HG03095 (cell line): Measurements from ENCODE around the gene ZDHHC24.

Experiments used
- ATAC-seq: cut with Tn5 transposase; IDR thresholded peaks from one replicate; pipeline ENCODE4 v1.9.1; 2021; ENCODE audit warnings: moderate library complexity; ENCODE audit not compliant: unreplicated experiment

The ZDHHC24 gene

GRCh38 chr11:66567787-66568123 is 21.9 kb upstream of the ZDHHC24 start:
- ATAC-seq, result no peak

- no peak for ATAC-seq
These were observed 20.4 kb upstream of the ZDHHC24 start for GRCh38 chr11:66566221-66566620.

GRCh38 chr11:66564984-66565383 is 19.1 kb upstream of the ZDHHC24 start:
- ATAC-seq, result no peak

GRCh38 chr11:66564538-66564937 is 18.7 kb upstream of the ZDHHC24 start:
- no peak for ATAC-seq

GRCh38 chr11:66563832-66564231 is 18.0 kb upstream of the ZDHHC24 start:
- ATAC-seq, result no peak

GRCh38 chr11:66562907-66563583 is 17.2 kb upstream of the ZDHHC24 start:
- ATAC-seq, result no peak

GRCh38 chr11:66562275-66562674 is 16.4 kb upstream of the ZDHHC24 start:
- ATAC-seq, result no peak

GRCh38 chr11:66561975-66562248 is 16.1 kb upstream of the ZDHHC24 start:
- ATAC-seq, result no peak

- no peak for ATAC-seq
These were observed 15.5 kb upstream of the ZDHHC24 start for GRCh38 chr11:66561178-66561974.

GRCh38 chr11:66559866-66560676 is 14.2 kb upstream of the ZDHHC24 start:
- no peak for ATAC-seq

- no peak for ATAC-seq
These were observed 13.5 kb upstream of the ZDHHC24 start for GRCh38 chr11:66559142-66559865.

GRCh38 chr11:66557733-66558326 is 12.0 kb upstream of the ZDHHC24 start:
- ATAC-seq, result no peak

- ATAC-seq, result no peak
These were observed 10.2 kb upstream of the ZDHHC24 start for GRCh38 chr11:66556086-66556485.

- no peak for ATAC-seq
These were observed 9.6 kb upstream of the ZDHHC24 start for GRCh38 chr11:66555416-66555815.

- ATAC-seq, result no peak
These were observed 8.8 kb upstream of the ZDHHC24 start for GRCh38 chr11:66554602-66555001.

- ATAC-seq, result no peak
These were observed 5.0 kb upstream of the ZDHHC24 start for GRCh38 chr11:66550887-66551286.

GRCh38 chr11:66549696-66550095 is 3.8 kb upstream of the ZDHHC24 start:
- no peak for ATAC-seq

- ATAC-seq, result no peak
These were observed 3.2 kb upstream of the ZDHHC24 start for GRCh38 chr11:66548774-66549630.

- ATAC-seq, result no peak
These were observed 2.2 kb upstream of the ZDHHC24 start for GRCh38 chr11:66548041-66548440.

- ATAC-seq, result no peak
These were observed 1.8 kb upstream of the ZDHHC24 start for GRCh38 chr11:66547662-66548009.
